Measurements from ENCODE around the gene DAGLA. TPM values are rescaled to one million over a fixed set of nuclear protein-coding genes. Genes with fewer than 3 reads are reported as not detected.

Gene DAGLA
- total RNA-seq, 4 donors from 2014 or later = 1.1 to 5.4 (median 3.0) TPM

- no peak for TF ChIP-seq CTCF (IDR thresholded peaks at IDR 0.05)
- TF ChIP-seq POLR2A (IDR thresholded peaks at IDR 0.05) = no peak
- no peak for TF ChIP-seq EP300 (IDR thresholded peaks at IDR 0.05)
- Histone ChIP-seq H3K9me3 (no peaks in the 10 kb centered on the region), H3K4me3 (no peak overlapping the region), H3K4me1 (peaks cover 0 to 13% (median 3%) of the 10 kb centered on the region in 4 donors), H3K36me3 (no peaks in the 10 kb centered on the region), H3K27ac (no peak overlapping the region), H3K27me3 (no peaks in the 10 kb centered on the region)
- no peak for DNase-seq (ENCODE audit: low spot score in 2 of 2)
- 33 to 58% methylated on average over 1 to 8 of the region's 13 CpGs for WGBS, 2 donors
Observed at GRCh38 chr11:61760946-61761345, 80.8 kb downstream of the DAGLA start.

- Histone ChIP-seq H3K36me3 (no peaks in the 10 kb centered on the region), H3K4me3 (no peak overlapping the region), H3K27ac (no peak overlapping the region), H3K4me1 (peaks cover 0 to 9% (median 2%) of the 10 kb centered on the region in 4 donors), H3K9me3 (no peaks in the 10 kb centered on the region), H3K27me3 (no peaks in the 10 kb centered on the region)
- 75 to 80% methylated on average over 10 to 11 of the region's 11 CpGs for whole genome bisulfite sequencing, 2 donors
- TF ChIP-seq POLR2A (IDR thresholded peaks at IDR 0.05) (no peak), CTCF (IDR thresholded peaks at IDR 0.05) (no peak), EP300 (IDR thresholded peaks at IDR 0.05) (no peak)
- no peak for DNase-seq (ENCODE audit: low spot score in 2 of 2)
Observed at GRCh38 chr11:61761440-61762222, 81.4 kb downstream of the DAGLA start.

- Histone ChIP-seq H3K27me3 (no peaks in the 10 kb centered on the region), H3K36me3 (no peaks in the 10 kb centered on the region), H3K4me3 (no peak overlapping the region), H3K27ac (no peak overlapping the region), H3K9me3 (no peaks in the 10 kb centered on the region), H3K4me1 (peaks cover 0 to 7% (median 0%) of the 10 kb centered on the region in 4 donors)
- TF ChIP-seq POLR2A (IDR thresholded peaks at IDR 0.05) (no peak), CTCF (IDR thresholded peaks at IDR 0.05) (no peak), EP300 (IDR thresholded peaks at IDR 0.05) (no peak)
- 83% methylated on average over 6 to 10 of the region's 10 CpGs for WGBS, 2 donors
- no peak for DNase-seq (ENCODE audit: low spot score in 2 of 2)
Observed at GRCh38 chr11:61762223-61762615, 82.0 kb downstream of the DAGLA start.

GRCh38 chr11:61762798-61763197 is 82.6 kb downstream of the DAGLA start:
- DNase-seq (ENCODE audit: low spot score in 2 of 2) = no peak
- TF ChIP-seq POLR2A (IDR thresholded peaks at IDR 0.05) = no peak
- no peak for TF ChIP-seq CTCF (IDR thresholded peaks at IDR 0.05)
- no peak for TF ChIP-seq EP300 (IDR thresholded peaks at IDR 0.05)
- no peak overlapping the region for H3K27ac ChIP-seq
- no peaks in the 10 kb centered on the region for H3K27me3 ChIP-seq
- no peaks in the 10 kb centered on the region for H3K9me3 ChIP-seq
- H3K4me3 ChIP-seq = no peak overlapping the region
- 49 to 57% methylated on average over 15 of the region's 15 CpGs for WGBS, 2 donors
- H3K4me1 ChIP-seq = peaks cover 0 to 7% (median 0%) of the 10 kb centered on the region in 4 donors
- no peaks in the 10 kb centered on the region for H3K36me3 ChIP-seq

GRCh38 chr11:61763930-61764605 is 83.9 kb downstream of the DAGLA start:
- no peak for TF ChIP-seq CTCF (IDR thresholded peaks at IDR 0.05)
- no peak for TF ChIP-seq EP300 (IDR thresholded peaks at IDR 0.05)
- TF ChIP-seq POLR2A (IDR thresholded peaks at IDR 0.05) = no peak
- DNase-seq (ENCODE audit: low spot score in 2 of 2) = no peak
- no peaks in the 10 kb centered on the region for H3K36me3 ChIP-seq
- H3K27ac ChIP-seq = no peak overlapping the region
- H3K27me3 ChIP-seq = no peaks in the 10 kb centered on the region
- H3K4me3 ChIP-seq = no peak overlapping the region
- no peaks in the 10 kb centered on the region for H3K9me3 ChIP-seq
- WGBS, 2 donors = 68 to 71% methylated on average over 13 to 14 of the region's 23 CpGs
- H3K4me1 ChIP-seq = peaks cover 0 to 7% (median 0%) of the 10 kb centered on the region in 4 donors

All from tibial nerve (tissue), 4 donors.